Thyroid gland (tissue), 4 donors: Measurements from ENCODE around the gene PABPC1L2B.
"Not testable (repeated sequence)": the region's sequence is repeated elsewhere in the genome, so short reads cannot be mapped to it uniquely, and the experiment has no call there.

Source experiments
- CTCF ChIP-seq, 6 experiments: fragments of 200-600 bp in 3 of 6; fragments of 450-650 bp in 3 of 6; sonication (generic) in 3 of 6; IDR thresholded peaks; one replicate each; pipeline ENCODE4 v1.5.1; 2016 to 2019; ENCODE audit warnings: antibody characterized with exemption in 6 of 6, mild to moderate bottlenecking in 2 of 6, inconsistent platforms in 1 of 6, moderate library complexity in 1 of 6
- POLR2A ChIP-seq, 2 donors: fragments of 450-650 bp; IDR thresholded peaks; one replicate each; pipeline ENCODE4 v1.6.1; 2017; ENCODE audit warnings: antibody characterized with exemption in 2 of 2, mild to moderate bottlenecking in 2 of 2, moderate library complexity in 1 of 2

- TF ChIP-seq CTCF, POLR2A (IDR thresholded peaks at IDR 0.05): not testable (repeated sequence)
Observed at GRCh38 chrX:72980894-72981469, 21.8 kb upstream of the PABPC1L2B start.
